Activated effector memory CD4-positive, alpha-beta T cell treated with Interleukin-2 at 50 U/mL for 16 hours (primary cell): ENCODE measurements around the gene CTDP1.
"Not testable (repeated sequence)": the region's sequence is repeated elsewhere in the genome, so short reads cannot be mapped to it uniquely, and the experiment has no call there.

Source experiments
- DNase-seq: peaks from one replicate; pipeline ENCODE4 v3.0.0-alpha.2; 2020

CTDP1 gene

DNA sequence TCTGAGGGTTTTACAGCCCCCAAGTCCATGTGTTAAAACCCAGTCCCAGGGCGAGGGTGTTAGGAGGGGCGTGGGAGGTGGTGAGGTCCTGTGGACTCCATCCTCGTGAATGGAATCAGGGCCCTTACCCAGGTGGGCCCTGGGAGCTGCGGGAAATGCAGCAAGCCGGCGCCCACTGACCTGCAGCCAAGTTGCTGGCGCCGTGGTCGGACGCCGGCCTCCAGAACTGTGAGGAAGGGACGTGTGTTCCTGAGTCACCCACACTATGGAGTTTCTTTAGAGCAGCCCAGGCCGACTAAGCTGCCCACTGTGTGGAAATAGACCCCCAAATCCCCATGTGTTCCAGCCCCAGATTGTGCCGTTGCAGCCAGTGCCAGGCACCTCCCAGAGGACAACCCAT lies 26.4 kb downstream of the CTDP1 start:
- no peak for DNase-seq

DNA sequence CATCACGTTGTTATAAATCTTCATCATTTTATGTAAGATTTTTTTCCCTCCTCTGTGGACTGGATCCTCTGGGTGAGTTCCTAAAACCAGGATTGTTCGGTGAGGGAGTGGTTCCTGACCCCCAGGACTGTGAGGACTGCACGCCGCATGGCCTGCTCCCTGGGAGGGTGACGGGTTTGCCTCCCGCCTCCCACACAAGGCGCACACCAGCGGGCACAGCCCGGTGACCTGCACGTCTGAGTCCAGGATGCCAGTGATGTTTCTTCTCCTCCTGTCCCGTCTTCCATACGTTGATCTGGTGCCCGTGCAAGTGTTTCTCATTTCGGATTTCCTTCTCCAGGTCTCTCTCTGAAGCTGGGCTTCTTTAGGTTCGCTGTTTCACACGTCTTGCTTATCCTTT lies 27.1 kb downstream of the CTDP1 start:
- no peak for DNase-seq

DNA sequence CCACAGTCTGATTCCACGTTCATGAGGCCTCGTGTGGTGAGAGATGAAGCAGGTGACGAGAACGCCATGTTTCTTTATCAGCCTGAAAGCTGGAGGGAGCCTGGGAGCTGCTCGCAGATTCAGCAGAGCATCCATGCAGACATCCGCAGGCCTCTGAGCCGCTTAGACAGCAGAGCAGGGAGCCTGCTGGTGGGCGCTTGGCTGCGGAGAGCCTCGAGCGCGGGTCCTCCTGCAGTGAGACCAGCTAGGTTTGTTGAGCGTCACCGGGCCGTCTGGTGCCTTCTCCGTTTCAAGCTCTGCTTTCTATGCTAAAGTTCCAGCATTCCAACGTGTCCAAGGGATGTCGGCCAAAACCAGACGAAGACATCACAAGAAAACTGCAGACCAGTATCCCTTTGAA lies 27.6 kb downstream of the CTDP1 start:
- DNase-seq = no peak

DNA sequence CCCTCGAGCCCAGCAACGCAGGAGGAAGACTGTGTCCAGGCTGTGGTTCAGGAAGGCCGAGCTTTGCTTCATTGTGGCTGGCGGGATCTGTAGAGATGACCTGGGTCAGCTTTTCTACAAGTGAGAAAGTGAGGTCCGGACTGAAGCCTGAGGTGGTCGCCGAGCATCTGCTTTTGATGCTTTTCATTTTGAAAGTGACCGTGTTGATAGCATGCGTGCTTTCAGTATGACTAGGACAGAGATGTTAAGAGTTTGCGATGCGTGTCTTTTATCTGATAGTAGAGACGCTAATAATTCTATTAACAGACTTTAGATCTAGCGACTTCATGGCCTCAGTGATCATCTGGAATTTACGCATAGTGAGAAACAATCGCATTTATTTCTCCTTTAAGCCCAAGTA lies 28.1 kb downstream of the CTDP1 start:
- no peak for DNase-seq

DNA sequence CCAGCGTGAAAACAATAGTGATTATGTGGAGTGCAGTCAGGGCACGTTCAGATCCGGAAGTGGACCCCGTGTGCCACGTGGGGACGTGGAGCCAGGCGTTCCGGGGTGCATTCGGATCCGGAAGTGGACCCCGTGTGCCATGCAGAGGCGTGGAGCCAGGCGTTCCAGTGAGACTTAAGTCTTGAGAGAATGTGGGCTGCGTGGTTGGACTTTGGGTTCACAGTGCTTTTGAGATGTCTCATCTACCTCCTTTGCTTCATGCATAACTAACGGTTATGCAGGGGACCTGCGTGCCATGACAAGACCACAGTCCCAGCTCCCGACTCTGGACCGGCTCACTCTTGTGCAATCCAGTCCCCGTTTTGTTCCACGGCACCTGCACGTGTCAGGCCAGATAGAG lies 28.8 kb downstream of the CTDP1 start:
- no peak for DNase-seq

DNA sequence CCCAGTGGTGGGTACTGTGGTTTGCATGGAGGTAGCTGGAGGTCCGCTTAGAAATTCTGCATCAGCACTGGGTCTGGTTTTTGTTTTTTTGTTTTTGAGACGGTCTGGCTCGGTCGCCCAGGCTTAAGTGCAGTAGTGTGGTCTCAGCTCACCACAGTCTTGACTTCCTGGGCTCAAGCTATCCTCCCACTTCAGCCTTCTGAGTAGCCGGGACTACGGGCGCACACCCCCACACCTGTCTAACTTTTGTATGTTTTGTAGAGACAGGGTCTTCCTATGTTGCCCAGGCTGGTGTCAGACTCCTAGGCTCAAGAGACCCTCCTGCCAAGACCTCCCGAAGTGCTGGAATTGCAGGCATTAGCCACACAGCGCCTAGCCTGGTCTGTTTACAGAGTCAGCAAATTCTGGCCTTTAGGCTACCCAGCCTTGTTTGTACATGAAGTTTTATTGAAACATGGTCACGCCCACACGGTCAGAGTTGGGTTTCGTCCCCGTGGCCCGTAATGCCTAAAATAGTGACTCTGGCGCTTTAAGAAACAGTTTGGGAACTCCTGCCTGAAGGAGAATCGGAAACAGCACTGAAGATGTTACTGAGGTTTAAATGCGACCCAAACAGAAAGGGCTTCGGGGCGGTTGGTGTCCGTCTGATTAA lies 32.7 kb downstream of the CTDP1 start:
- no peak for DNase-seq

DNA sequence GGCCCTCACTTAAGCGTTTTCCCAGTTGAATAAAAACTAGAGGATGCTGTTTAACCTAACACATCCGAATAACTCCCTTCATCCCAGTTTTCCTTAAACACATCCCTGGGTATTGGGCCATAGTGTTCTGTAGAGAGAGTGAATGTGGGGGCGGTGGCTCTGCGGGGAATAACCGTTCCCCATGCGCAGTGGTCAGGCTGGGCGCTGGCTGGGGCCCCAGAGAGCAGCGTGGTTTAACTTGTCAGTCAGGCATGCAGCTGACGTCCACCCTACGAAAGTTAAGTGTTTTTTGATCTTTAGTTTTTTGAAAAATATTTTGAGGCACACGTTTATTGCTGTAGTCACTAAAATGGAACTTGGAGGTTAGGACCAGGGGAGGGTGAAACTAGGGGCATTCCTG lies 33.7 kb downstream of the CTDP1 start:
- no peak for DNase-seq

DNA sequence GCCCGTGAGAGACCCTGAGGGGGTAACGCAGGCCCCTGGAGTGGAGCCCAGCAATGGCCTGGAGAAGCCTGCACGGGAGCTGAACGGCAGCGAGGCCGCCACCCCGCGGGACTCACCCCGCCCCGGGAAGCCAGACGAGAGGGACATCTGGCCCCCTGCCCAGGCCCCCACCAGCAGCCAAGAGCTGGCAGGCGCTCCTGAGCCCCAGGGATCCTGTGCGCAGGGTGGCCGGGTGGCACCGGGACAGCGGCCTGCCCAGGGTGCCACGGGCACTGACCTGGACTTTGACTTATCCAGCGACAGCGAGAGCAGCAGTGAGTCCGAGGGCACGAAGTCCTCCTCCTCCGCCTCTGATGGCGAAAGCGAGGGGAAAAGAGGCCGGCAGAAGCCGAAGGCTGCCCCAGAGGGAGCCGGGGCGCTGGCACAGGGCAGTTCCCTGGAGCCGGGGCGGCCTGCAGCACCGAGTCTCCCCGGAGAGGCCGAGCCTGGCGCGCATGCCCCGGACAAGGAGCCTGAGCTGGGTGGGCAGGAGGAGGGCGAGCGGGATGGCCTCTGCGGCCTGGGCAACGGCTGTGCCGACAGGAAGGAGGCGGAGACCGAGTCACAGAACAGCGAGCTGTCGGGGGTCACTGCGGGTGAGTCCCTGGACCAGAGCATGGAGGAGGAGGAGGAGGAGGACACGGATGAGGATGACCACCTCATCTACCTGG lies 35.1 kb downstream of the CTDP1 start:
- no peak for DNase-seq

DNA sequence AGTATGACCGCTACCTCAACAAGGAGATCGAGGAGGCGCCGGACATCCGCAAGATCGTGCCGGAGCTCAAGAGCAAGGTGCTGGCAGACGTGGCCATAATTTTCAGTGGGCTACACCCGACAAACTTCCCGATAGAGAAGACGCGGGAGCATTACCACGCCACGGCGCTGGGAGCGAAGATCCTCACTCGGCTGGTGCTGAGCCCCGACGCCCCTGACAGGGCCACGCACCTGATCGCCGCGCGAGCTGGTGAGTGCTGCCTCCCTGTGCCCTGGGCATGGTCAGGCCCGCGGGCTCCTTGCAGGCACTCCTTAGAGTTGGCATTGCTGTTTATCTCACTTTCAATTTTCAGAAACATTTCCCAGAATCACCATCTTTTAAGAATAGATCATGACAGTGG lies 35.7 kb downstream of the CTDP1 start:
- DNase-seq = no peak

DNA sequence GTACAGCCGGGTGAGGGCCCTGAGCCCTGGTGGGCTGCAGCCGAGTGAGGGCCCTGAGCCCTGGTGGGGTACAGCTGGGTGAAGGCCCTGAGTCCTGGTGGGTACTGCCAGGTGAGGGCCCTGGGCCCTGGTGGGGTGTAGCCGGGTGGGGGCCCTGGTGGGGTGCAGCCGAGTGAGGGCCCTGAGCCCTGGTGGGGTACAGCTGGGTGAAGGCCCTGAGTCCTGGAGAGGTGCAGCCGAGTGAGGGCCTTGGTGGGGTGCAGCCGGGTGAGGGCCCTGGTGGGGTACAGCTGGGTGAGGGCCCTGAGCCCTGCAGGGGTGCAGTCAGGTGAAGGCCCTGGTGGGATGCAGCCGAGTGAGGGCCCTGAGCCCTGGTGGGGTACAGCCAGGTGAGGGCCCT lies 37.5 kb downstream of the CTDP1 start:
- no peak for DNase-seq

DNA sequence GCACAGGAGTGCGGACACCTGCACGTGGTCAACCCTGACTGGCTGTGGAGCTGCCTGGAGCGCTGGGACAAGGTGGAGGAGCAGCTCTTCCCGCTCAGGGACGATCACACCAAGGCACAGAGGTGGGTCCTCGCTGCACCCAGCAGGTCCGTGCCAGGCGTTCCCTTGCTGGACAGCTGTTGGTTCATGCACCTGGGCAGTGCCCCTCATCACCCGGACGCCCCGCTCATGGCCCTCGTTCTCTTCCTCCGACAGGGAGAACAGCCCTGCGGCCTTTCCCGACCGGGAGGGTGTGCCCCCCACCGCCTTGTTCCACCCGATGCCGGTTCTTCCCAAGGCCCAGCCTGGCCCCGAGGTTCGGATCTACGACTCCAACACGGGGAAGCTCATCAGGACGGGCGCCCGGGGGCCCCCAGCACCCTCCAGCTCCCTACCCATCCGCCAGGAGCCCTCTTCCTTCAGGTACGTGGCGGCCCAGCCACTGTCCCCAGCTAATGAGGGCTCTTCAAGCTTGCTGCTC lies 38.0 kb downstream of the CTDP1 start:
- no peak for DNase-seq

DNA sequence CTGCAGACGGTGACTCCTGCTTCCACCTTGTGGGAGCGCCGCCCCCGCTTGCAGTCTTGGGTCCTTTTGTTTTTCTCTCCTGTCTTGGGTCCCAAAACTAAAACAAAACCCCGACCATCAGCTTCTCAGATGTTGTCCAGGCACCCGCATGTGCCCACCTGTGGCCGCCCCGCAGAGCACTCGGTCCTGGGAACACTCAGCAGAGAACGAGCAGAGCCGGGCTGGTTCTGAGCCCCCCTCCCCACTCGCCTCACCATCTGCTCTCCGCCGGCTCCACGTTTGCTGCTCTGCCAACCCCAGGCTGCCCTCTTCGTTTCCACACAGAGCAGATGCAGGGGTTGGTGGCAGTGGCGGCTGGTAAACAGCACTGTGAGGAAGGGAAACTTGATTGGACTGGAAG lies 38.5 kb downstream of the CTDP1 start:
- no peak for DNase-seq

DNA sequence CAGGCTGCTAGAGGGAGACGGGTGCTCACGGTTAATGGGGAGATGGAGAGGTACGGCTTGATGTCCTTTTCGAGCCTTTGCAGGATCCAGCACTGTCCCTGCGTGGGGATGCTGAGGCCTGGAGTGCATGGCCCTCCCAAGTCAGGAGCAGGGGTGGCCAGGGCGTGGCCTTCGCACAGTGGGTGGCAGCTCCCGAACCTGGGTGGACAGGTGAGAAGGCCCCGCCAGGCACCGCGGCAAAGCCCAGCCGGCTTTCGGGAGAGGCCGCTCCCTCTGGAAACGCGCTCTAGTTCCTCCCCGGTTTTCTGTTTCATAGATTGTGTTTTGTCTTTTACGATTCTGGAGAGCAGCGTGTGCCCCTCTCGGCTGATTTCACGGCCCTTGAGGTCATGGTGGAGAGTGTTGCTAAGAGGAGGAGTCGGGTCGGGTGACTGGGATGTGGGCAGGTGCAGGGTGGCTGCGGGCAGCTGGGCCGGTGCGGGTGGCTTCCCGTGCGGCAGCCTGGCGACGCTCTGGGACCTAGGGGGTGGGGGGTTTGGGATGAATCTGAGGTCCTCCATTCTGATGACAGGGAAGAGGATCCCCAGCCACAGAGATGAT lies 39.4 kb downstream of the CTDP1 start:
- no peak for DNase-seq

DNA sequence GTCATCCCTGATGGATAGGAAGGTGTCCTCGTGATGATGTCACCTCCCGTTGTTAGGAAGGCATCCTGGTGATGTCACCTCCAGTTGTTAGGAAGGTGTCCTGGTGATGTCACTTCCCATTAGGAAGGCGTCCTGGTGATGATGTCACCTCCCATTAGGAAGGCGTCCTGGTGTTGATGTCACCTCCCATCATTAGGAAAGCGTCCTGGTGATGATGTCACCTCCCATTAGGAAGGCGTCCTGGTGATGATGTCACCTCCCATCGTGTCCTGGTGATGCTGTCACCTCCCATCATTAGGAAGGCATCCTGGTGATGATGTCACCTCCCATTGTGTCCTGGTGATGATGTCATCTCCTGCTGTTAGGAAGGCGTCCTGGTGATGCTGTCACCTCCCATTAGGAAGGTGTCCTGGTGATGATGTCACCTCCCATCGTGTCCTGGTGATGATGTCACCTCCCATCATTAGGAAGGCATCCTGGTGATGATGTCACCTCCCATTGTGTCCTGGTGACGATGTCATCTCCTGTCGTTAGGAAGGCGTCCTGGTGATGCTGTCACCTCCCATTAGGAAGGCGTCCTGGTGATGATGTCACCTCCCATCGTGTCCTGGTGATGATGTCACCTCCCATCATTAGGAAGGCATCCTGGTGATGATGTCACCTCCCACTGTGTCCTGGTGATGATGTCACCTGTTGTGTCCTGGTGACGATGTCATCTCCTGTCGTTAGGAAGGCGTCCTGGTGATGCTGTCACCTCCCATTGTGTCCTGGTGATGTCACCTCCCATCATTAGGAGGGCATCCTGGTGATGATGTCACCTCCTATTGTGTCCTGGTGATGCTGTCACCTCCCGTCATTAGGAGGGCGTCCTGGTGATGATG lies 40.1 kb downstream of the CTDP1 start:
- DNase-seq = not testable (repeated sequence)

DNA sequence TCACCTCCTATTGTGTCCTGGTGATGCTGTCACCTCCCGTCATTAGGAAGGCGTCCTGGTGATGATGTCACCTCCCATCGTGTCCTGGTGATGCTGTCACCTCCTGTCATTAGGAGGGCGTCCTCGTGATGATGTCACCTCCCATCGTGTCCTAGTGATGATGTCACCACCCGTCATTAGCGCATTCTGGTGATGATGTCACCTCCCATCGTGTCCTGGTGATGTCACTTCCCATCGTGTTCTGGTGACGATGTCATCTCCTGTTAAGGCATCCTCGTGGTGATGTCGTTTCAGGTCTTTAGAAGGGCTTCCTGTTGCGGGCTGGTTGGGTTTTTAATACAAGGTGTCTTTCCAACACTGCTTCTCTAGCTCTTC lies 40.7 kb downstream of the CTDP1 start:
- DNase-seq = no peak

DNA sequence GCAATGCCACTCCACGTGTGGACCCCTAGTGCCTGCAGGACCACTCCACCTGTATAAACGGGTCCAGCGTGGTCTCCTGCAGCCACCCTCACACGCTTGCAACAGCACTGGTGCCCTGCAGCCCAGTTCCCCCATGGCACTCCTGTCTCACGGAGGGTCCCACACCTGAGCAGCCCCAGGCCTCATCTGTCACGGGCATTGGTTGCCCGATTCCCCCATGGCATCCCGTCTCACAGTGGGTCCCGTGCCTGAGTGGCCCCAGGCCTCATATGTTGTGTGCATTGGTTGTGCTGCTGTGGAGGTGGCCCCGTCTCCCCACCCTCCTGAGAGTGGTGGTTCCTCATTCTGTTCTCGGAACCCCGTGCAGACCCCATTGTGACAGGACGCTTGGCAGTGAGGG lies 43.4 kb downstream of the CTDP1 start:
- no peak for DNase-seq

DNA sequence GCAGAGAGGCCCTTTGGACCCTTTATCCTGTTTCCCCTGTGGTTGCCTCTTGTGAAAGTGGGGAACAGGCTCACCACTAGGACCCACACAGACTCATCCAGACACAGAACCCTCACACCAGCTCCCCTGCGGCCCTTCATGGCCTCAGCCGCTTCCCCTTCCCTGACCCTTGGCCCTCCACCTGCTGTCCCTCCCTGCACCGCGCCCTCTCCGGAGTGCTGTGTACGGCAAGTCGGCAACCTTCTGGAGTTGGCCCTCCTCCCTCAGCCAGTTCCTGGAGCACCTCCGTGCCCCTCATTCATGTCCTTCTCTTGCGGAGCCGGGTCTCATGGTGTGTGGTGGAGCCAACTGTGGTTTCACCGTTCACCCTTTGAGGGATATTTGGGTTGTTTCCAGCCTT lies 44.0 kb downstream of the CTDP1 start:
- DNase-seq = no peak

DNA sequence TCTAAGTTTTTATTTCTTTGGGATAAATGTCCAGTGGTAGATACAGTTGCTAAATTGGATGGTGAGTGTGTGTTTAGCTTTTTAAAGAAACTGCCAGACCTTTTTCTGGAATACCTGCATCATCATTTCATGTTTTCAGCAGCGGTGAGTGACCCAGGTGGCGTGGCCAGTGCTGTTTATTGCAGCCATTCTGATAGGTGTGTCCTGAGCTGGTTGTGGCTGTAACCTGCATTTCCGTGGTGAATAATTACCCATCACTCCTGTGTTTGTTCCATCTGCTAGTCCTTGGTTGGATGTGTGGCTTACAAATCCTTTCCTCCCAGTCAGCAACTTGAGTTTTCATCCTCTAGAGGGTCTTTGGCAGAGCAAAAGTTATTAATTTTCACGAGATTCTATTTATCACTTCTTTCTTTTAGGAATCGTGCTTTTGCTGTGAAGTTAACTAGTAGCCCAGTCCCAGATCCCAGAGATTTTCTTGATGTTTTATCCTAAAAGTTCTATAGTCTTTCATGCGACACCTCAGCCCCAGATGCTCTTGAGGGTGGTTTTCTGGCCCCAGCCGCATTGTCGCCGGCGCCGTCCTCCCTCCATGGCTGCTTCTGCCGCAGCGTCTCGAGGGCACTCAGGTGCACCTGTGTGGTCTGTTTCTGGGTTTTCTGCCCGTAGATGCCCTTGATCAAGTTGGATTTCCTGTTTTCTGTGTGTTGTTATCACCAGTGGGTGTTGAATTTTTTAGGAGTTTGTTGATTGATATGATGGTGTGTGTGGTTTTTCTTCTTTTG lies 44.9 kb downstream of the CTDP1 start:
- DNase-seq = no peak

DNA sequence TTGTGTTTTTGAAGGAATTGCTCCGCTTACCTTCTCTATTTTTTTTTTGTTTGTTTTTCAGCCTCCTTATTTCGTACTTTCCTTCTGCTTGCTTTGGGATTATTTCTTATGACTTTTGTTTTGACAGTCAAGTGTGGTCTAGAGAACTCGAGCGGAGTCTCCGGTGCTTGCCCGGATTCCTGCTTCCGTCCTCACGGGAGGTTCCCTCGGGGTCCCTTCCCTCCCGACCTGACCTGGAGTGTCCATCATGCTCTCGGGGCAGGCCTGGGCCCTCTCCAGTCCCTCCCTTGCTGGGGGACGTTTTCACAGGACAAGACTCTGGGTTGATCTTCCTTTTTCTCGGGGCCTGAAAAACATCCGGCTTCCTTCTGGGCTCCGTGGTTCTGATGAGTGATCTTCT lies 45.9 kb downstream of the CTDP1 start:
- no peak for DNase-seq

DNA sequence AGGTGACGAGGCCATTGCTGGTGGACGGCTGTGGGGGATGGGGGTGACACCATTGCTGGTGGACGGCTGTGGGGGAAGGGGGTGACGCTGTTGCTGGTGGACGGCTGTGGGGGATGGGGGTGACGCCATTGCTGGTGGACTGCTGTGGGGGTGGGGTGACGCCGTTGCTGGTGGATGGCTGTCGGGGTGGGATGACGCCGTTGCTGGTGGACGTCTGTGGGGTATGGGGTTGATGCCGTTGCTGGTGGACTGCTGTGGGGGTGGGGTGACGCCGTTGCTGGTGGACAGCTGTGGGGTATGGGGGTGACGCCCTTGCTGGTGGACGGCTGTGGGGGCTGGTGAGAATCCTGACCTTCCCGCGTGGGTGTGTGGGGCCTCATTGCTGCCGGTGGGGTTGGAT lies 47.1 kb downstream of the CTDP1 start:
- DNase-seq = no peak

DNA sequence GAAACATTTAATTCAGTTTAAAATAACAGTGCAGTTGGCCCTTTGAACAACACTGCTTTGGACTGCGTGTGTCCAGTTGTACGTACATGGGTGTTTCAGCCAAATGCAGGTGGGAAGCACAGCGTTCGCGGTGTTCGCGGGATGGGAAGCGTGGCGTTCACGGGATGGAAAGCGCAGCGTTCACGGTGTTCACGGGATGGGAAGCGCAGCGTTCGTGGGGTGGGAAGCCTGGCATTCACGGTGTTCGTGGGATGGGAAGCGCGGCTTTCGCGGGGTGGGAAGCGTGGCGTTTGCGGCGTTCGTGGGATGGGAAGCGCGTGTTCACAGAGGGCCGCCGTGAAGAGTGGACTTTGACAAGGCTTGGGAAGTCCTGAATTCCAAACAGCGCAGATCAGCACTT lies 47.6 kb downstream of the CTDP1 start:
- no peak for DNase-seq

DNA sequence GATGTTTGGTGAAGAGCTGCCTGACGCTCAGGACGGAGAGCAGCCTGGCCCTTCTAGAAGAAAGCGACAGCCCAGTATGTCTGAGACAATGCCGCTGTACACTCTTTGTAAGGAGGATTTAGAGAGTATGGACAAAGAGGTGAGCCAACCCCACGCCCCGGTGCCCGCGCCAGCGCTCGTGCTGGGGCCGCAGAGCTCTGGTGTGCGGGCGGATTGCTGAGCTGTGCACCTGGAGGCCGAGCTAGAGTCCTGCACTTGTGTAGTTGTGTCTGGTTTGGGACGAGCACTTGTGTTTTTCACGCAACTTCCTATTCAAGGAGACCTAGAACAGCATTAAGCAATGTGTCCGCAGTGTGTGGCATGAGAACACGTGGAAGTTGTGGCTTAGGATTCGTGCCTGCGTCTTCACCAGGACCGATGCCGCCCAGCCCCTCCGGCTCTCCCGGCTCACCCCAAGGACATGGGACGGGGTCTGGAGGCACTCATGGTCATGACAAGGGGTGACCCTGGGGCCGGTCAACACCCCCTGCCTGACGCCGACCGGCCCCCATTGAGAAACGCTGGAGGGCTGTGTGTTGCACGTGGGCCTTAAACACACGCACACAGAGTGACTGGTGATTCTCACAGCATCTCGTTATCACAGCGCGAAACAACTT lies 49.5 kb downstream of the CTDP1 start:
- DNase-seq = no peak
